ENCODE measurements around the gene CDC123.
A peak's percentile ranks its signal among the peaks of the same experiment; 100 is the strongest.

GRCh38 chr10:12264204-12264940 lies 68.4 kb downstream of the CDC123 start:
- TF ChIP-seq CTCF (IDR thresholded peaks at IDR 0.05; ENCODE audit: insufficient read depth, low read depth, low read length) (peak; percentile 66), EZH2 (IDR thresholded peaks at IDR 0.05; ENCODE audit: insufficient read depth, low read length) (no peak)

Measured in astrocyte (in vitro differentiated cells and primary cell).